Measurements from ENCODE around the gene SLC19A1.

SLC19A1 gene

DNA sequence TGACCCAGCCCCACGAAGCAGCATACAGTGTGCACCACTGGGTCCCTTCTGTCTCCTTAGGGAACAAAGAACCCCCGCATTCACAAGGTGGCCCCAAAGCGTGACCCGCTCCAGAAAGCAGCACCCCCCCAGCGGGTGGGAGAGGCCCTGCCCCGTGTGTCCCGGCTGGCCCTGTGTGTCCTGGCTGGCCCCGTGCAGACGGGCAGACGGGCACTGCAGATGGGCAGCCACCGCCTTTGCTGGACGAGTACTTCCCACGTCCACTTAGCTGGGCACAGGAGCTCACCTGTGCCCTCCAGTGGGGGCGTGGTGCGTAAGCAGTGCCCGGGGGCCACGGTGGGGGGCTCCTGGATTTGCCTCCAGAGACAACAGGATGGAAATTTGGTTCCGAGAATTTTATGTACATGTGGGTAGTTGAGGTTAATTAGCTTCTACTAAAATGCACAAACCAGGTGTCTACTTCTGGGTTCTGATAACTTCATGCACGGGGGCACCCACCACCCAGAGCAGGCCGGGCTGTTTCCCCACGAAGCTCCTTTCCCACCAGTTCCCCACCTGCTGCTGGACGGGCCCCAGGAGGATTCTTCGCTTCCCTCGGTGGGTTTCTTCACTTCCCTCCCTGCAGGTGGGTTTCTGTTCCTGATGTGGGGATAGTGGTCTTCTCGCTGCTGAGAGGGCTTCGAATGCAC is 33.2 kb upstream of the SLC19A1 start:
- Mint-ChIP-seq H3K4me1 (peaks cover 30% of the 10 kb centered on the region), H3K27me3 (ENCODE audit: low read depth) (peaks cover 26% of the 10 kb centered on the region), H3K27ac (no peak overlapping the region), H3K4me3 (no peak overlapping the region), H3K36me3 (ENCODE audit: low read depth) (no peaks in the 10 kb centered on the region), H3K9me3 (no peaks in the 10 kb centered on the region)
- TF ChIP-seq, protein P1, sequence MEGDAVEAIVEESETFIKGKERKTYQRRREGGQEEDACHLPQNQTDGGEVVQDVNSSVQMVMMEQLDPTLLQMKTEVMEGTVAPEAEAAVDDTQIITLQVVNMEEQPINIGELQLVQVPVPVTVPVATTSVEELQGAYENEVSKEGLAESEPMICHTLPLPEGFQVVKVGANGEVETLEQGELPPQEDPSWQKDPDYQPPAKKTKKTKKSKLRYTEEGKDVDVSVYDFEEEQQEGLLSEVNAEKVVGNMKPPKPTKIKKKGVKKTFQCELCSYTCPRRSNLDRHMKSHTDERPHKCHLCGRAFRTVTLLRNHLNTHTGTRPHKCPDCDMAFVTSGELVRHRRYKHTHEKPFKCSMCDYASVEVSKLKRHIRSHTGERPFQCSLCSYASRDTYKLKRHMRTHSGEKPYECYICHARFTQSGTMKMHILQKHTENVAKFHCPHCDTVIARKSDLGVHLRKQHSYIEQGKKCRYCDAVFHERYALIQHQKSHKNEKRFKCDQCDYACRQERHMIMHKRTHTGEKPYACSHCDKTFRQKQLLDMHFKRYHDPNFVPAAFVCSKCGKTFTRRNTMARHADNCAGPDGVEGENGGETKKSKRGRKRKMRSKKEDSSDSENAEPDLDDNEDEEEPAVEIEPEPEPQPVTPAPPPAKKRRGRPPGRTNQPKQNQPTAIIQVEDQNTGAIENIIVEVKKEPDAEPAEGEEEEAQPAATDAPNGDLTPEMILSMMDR (IDR thresholded peaks at IDR 0.05; ENCODE audit: unreplicated experiment in 3 of 3): no peak

DNA sequence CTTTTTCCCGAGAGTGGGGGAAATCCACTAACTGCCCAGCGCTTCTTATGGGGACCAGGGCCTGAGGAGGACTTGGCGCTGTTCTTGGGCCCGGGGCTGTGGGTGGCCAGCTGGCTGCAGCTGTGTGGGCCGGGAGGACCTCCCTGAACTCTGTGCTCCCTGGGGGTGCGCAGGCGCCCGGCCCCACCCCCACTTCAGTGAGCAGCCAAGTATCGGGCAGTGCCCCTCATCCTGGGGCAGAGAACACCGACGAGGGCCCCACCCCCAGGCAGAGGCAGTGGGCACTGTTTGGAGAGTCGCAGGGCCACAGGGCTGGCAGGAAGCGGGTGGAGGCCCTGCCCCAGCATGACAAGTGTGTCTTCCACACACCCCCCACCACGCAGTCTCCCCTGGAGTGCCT is 32.5 kb upstream of the SLC19A1 start:
- Mint-ChIP-seq H3K27me3 (ENCODE audit: low read depth) (peaks cover 26% of the 10 kb centered on the region), H3K4me3 (no peak overlapping the region), H3K9me3 (no peaks in the 10 kb centered on the region), H3K36me3 (ENCODE audit: low read depth) (no peaks in the 10 kb centered on the region), H3K4me1 (peaks cover 31% of the 10 kb centered on the region), H3K27ac (no peak overlapping the region)
- TF ChIP-seq, protein P1 (IDR thresholded peaks at IDR 0.05; ENCODE audit: unreplicated experiment in 3 of 3): no peak

DNA sequence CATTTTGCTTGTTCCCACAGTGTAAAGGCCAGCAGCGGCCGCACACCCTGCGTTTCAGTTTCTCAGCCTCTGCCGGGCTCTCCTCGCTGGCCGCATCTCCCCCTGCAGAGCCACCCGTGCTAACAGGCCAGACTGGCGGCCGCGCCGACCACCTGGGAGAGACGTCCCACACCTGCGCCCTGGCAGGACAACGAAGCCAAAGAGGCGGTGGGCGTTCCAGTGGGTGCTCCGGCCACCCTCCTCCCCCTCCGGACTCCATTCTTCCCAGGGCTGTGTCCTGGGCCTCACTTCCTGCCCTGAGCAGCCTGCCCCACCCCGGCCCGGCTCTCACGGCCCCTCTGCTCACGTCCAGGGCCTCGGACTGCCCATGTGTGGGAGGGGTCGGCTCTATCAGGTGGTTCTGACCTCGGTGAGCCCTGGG is 31.9 kb upstream of the SLC19A1 start:
- H3K36me3 Mint-ChIP-seq (ENCODE audit: low read depth): no peaks in the 10 kb centered on the region

DNA sequence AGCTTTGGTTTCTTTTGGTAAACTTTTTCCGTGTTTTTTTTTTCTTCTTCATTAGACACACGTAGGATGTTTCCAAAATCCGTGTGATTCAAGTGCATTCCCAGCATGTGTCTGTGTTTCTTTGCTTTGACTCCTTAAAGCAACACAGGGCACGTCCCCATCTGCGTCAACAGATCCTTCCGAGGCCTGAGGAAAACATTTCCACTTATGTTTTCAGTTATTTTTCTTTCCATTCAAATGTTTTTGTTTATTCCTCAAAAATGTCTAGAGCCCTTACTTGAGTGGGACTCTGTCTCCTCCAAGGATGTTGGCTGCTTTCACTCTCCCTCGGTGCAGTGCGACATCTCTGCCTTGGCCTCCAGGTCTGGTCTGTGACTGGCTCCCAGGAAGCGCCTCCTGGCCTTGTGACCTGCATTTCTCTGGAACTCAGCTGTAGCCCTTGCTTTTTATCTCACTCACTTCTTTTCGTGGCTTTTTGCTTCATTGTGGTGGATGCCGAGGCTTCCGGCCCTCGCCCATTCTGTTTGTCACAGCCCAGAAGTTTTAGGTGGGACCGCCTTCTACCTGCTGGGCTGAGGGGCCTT is 31.3 kb upstream of the SLC19A1 start:
- no peaks in the 10 kb centered on the region for H3K36me3 Mint-ChIP-seq (ENCODE audit: low read depth)
- TF ChIP-seq, protein P1 (IDR thresholded peaks at IDR 0.05; ENCODE audit: unreplicated experiment in 3 of 3): no peak
- H3K27ac Mint-ChIP-seq: peak overlapping the region in 2 of 3 experiments; percentile 25 to 43
- no peaks in the 10 kb centered on the region for H3K9me3 Mint-ChIP-seq
- peaks cover 31% of the 10 kb centered on the region for H3K4me1 Mint-ChIP-seq
- H3K4me3 Mint-ChIP-seq: no peak overlapping the region
- peaks cover 34% of the 10 kb centered on the region for H3K27me3 Mint-ChIP-seq (ENCODE audit: low read depth)

More for the DNA sequence above, 31.9 kb upstream of the SLC19A1 start:
- Mint-ChIP-seq H3K27me3 (ENCODE audit: low read depth) (peaks cover 29% of the 10 kb centered on the region), H3K9me3 (no peaks in the 10 kb centered on the region), H3K4me3 (no peak overlapping the region), H3K4me1 (peaks cover 31% of the 10 kb centered on the region), H3K27ac (peak overlapping the region in 1 of 3 experiments; percentile 43)
- TF ChIP-seq, protein P1 (IDR thresholded peaks at IDR 0.05; ENCODE audit: unreplicated experiment in 3 of 3): no peak

DNA sequence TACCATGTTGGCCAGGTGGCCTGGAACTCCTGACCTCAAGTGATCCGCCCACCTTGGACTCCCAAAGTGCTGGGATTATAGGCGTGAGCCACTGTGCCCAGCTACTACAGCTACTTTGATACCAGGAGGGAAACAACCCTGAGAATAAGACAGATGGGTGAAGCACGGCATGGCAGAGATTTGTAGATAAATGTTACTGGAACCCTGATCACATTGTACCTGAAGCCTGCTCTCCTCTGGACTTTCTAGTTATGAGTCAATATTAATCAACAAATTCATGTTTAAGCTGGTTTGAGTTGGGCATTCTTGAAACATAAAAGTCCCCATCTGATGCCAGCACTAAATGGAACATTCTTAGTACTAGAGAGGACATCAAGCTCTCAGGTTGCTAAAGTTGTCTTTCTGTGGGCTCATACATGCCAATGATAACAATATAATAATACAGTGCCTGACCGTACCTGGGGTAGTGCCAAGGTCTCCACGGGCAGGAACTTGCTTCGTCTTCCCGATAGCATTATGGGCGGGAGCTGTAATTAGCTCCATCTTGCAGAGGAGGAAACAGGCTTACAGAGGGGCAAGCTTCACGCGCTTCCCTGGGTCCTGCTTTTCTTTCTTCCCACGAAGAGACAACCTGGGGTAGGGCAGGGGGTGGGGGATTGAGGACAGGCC is 30.7 kb upstream of the SLC19A1 start:
- Mint-ChIP-seq H3K27me3 (ENCODE audit: low read depth) (peaks cover 35% of the 10 kb centered on the region), H3K9me3 (no peaks in the 10 kb centered on the region), H3K4me3 (no peak overlapping the region), H3K4me1 (peaks cover 31% of the 10 kb centered on the region), H3K36me3 (ENCODE audit: low read depth) (no peaks in the 10 kb centered on the region), H3K27ac (peak overlapping the region in 1 of 3 experiments; percentile 25)
- TF ChIP-seq, protein P1 (IDR thresholded peaks at IDR 0.05; ENCODE audit: unreplicated experiment in 3 of 3): no peak
